T-cell (primary cell): ENCODE results near the gene WIPF3. TPM values are rescaled to one million over a fixed set of nuclear protein-coding genes. Genes with fewer than 3 reads are reported as not detected.
A peak's percentile ranks its signal among the peaks of the same experiment; 100 is the strongest.

ENCODE experiments used
- ATAC-seq, 4 experiments: fragments of 200-7000 bp in 3 of 4; fragments of 150-1000 bp in 1 of 4; cut with Tn5 transposase; replicated peaks in 1 of 4; 1 replicate in 3 of 4; 2 replicates in 1 of 4; pipeline ENCODE4 v1.10.0; 2021; ENCODE audit warnings: moderate library complexity in 3 of 4, mild to moderate bottlenecking in 2 of 4, moderate number of reproducible peaks in 1 of 4
- CTCF ChIA-PET, 2 donors: fragments of 300-600 bp; sonication (Branson Sonifier 250); formaldehyde crosslinking; loops; one replicate each; lab custom pipeline; 2022; ENCODE audit warnings: antibody characterized with exemption in 2 of 2; lab: Charles Lee
- POLR2A ChIA-PET, 2 donors: fragments of 300-600 bp; sonication (Branson Sonifier 250); formaldehyde crosslinking; loops; one replicate each; lab custom pipeline; 2022; ENCODE audit warnings: antibody characterized with exemption in 2 of 2; lab: Charles Lee
- DNase-seq, 35 experiments: peaks; one replicate each; pipeline versions ENCODE4 v3.0.0 to v3.0.0-alpha.2; 2013 to 2023
- H3K27ac ChIP-seq: one replicate; pipeline ENCODE4 v1.5.1; 2013; ENCODE audit warnings: low read length
- H3K27me3 ChIP-seq, 2 experiments: replicated peaks in 1 of 2; 1 replicate in 1 of 2; 2 replicates in 1 of 2; pipeline versions ENCODE4 v1.6.1 to v1.7.0; 2013; ENCODE audit warnings: low read length in 1 of 2, mixed read lengths in 1 of 2; ENCODE audit not compliant: control insufficient read depth in 2 of 2, insufficient read depth in 2 of 2; ENCODE audit errors: extremely low read depth in 1 of 2
- H3K36me3 ChIP-seq, 2 donors: 1 replicate in 1 of 2; 2 replicates in 1 of 2; pipeline versions ENCODE4 v1.6.1 to v1.7.0; 2013; ENCODE audit warnings: low read length in 1 of 2; ENCODE audit not compliant: control insufficient read depth in 2 of 2, insufficient read depth in 1 of 2; ENCODE audit errors: extremely low read depth in 1 of 2
- H3K4me1 ChIP-seq, 2 experiments: 1 replicate in 1 of 2; 2 replicates in 1 of 2; pipeline versions ENCODE4 v1.6.1 to v1.7.0; 2013; ENCODE audit warnings: low read length in 2 of 2, mixed read lengths in 1 of 2; ENCODE audit not compliant: insufficient read depth in 2 of 2, control insufficient read depth in 1 of 2; ENCODE audit errors: extremely low read depth in 1 of 2
- H3K4me3 ChIP-seq, 2 donors: 1 replicate in 1 of 2; 2 replicates in 1 of 2; pipeline versions ENCODE4 v1.5.1 to v1.7.0; 2013; ENCODE audit warnings: mild to moderate bottlenecking in 2 of 2, low read length in 1 of 2, moderate library complexity in 1 of 2; ENCODE audit not compliant: control insufficient read depth in 1 of 2; ENCODE audit errors: extremely low read depth in 1 of 2
- H3K9me3 ChIP-seq: 2 replicates; pipeline ENCODE4 v1.7.0; 2013
- H3K27ac Mint-ChIP-seq, 2 donors: one replicate each; pipeline ENCODE4 v1.8.0; 2020 to 2021; ENCODE audit warnings: mild to moderate bottlenecking in 2 of 2, mixed read lengths in 2 of 2
- H3K27me3 Mint-ChIP-seq, 2 donors: one replicate each; pipeline ENCODE4 v1.8.0; 2021 to 2022; ENCODE audit warnings: mixed read lengths in 2 of 2
- H3K36me3 Mint-ChIP-seq: one replicate; pipeline ENCODE4 v1.8.0; 2021; ENCODE audit warnings: mixed read lengths
- H3K4me1 Mint-ChIP-seq, 3 donors: one replicate each; pipeline ENCODE4 v1.8.0; 2020 to 2022; ENCODE audit warnings: mixed read lengths in 3 of 3, mild to moderate bottlenecking in 1 of 3
- H3K4me3 Mint-ChIP-seq, 3 donors: one replicate each; pipeline ENCODE4 v1.8.0; 2020 to 2022; ENCODE audit warnings: mild to moderate bottlenecking in 3 of 3, mixed read lengths in 3 of 3, moderate library complexity in 3 of 3
- H3K9me3 Mint-ChIP-seq, 3 donors: one replicate each; pipeline ENCODE4 v1.8.0; 2020 to 2022; ENCODE audit warnings: mixed read lengths in 3 of 3
- WGBS: methylation state at CpG from one replicate; pipeline ENCODE4 v1.1.5; 2013; ENCODE audit warnings: missing lambda C conversion rate; ENCODE audit not compliant: insufficient coverage; 5-methylcytosine and 5-hydroxymethylcytosine counted together
- total RNA-seq, 35 experiments: library from RNA in 6 of 35; stranded (reverse) in 6 of 35; fragments of 120-200 nt in 1 of 35; gene quantifications; one replicate each; pipeline versions ENCODE4 v1.2.1 to v1.2.4 and lab custom pipeline; 2013 to 2026

WIPF3 gene
- total RNA-seq = under 1 TPM in 3 of 5 donors, not detected in 2; 0.06 to 0.16 (median 0.07) TPM
- 0.06 TPM for total RNA-seq (2013)
- 0 to 0.14 (median 0) reads per million in 29 experiments for total RNA-seq (lab: John Stamatoyannopoulos, UW)

- peaks cover 14 to 50% of the 10 kb centered on the region in 2 experiments for H3K27me3 ChIP-seq
- ATAC-seq (peak in 1 of 4 experiments; percentile 26), DNase-seq (no peak)
- H3K4me1 ChIP-seq = peaks cover 0 to 3% of the 10 kb centered on the region in 2 experiments
- H3K4me3 ChIP-seq = no peak within 1 kb of the TSS
- H3K27ac ChIP-seq = no peak within 1 kb of the TSS
- H3K4me3 Mint-ChIP-seq = peak within 1 kb of the TSS in 2 of 3 donors; percentile 23 to 34
- CTCF ChIA-PET = no interaction called here
- no peaks in the 10 kb centered on the region for H3K36me3 Mint-ChIP-seq
- H3K9me3 Mint-ChIP-seq = no peaks in the 10 kb centered on the region
- H3K36me3 ChIP-seq = no peaks in the 10 kb centered on the region
- POLR2A ChIA-PET = no interaction called here
- peaks cover 69 to 79% of the 10 kb centered on the region in 2 donors for H3K27me3 Mint-ChIP-seq
- peaks cover 0 to 10% (median 5%) of the 10 kb centered on the region in 3 donors for H3K4me1 Mint-ChIP-seq
- H3K27ac Mint-ChIP-seq = no peak within 1 kb of the TSS
- no peaks in the 10 kb centered on the region for H3K9me3 ChIP-seq
- 4% methylated on average over 98 of the region's 99 CpGs for WGBS
Observed at GRCh38 chr7:29806208-29806994, at the start of gene WIPF3. Gene WIPF3, plus strand, starts transcription at chr7:29806508. Its CDS starts 28,217 bp downstream, at chr7:29834725.

- WGBS = no CpG with 5 or more reads among the region's 1 CpG
- peaks cover 10 to 22% of the 10 kb centered on the region in 2 donors for H3K27me3 Mint-ChIP-seq
- ChIA-PET POLR2A (no interaction called here), CTCF (no interaction called here)
- H3K36me3 ChIP-seq = no peaks in the 10 kb centered on the region
- H3K4me3 ChIP-seq = no peak overlapping the region
- no peak overlapping the region for H3K27ac Mint-ChIP-seq
- H3K4me3 Mint-ChIP-seq = no peak overlapping the region
- ATAC-seq = no peak
- peaks cover 0 to 4% of the 10 kb centered on the region in 2 experiments for H3K27me3 ChIP-seq
- no peaks in the 10 kb centered on the region for H3K4me1 Mint-ChIP-seq
- DNase-seq = no peak
- no peaks in the 10 kb centered on the region for H3K9me3 Mint-ChIP-seq
- no peaks in the 10 kb centered on the region for H3K9me3 ChIP-seq
- H3K4me1 ChIP-seq = no peaks in the 10 kb centered on the region
- H3K36me3 Mint-ChIP-seq = no peaks in the 10 kb centered on the region
- H3K27ac ChIP-seq = no peak overlapping the region
Observed at GRCh38 chr7:29763266-29763665, 43.0 kb upstream of the WIPF3 start.

GRCh38 chr7:29764227-29764626 is 42.1 kb upstream of the WIPF3 start:
- Mint-ChIP-seq H3K27ac (no peak overlapping the region), H3K27me3 (peaks cover 10 to 22% of the 10 kb centered on the region in 2 donors), H3K4me1 (no peaks in the 10 kb centered on the region), H3K4me3 (no peak overlapping the region), H3K36me3 (no peaks in the 10 kb centered on the region), H3K9me3 (no peaks in the 10 kb centered on the region)
- ChIA-PET CTCF (no interaction called here), POLR2A (no interaction called here)
- H3K4me1 ChIP-seq = no peaks in the 10 kb centered on the region
- DNase-seq = no peak
- H3K36me3 ChIP-seq = no peaks in the 10 kb centered on the region
- peaks cover 0 to 4% of the 10 kb centered on the region in 2 experiments for H3K27me3 ChIP-seq
- 42% methylated on average over 2 of the region's 2 CpGs for WGBS
- H3K9me3 ChIP-seq = no peaks in the 10 kb centered on the region
- H3K4me3 ChIP-seq = no peak overlapping the region
- H3K27ac ChIP-seq = no peak overlapping the region
- no peak for ATAC-seq

- DNase-seq (no peak), ATAC-seq (no peak)
- Histone ChIP-seq H3K4me1 (no peaks in the 10 kb centered on the region), H3K36me3 (no peaks in the 10 kb centered on the region), H3K27ac (no peak overlapping the region), H3K27me3 (peaks cover 0 to 4% of the 10 kb centered on the region in 2 experiments), H3K9me3 (no peaks in the 10 kb centered on the region), H3K4me3 (no peak overlapping the region)
- H3K27ac Mint-ChIP-seq = no peak overlapping the region
- peaks cover 10 to 22% of the 10 kb centered on the region in 2 donors for H3K27me3 Mint-ChIP-seq
- H3K4me1 Mint-ChIP-seq = no peaks in the 10 kb centered on the region
- WGBS = 33% methylated on average over 1 of the region's 5 CpGs
- no peaks in the 10 kb centered on the region for H3K9me3 Mint-ChIP-seq
- ChIA-PET CTCF (no interaction called here), POLR2A (no interaction called here)
- H3K4me3 Mint-ChIP-seq = no peak overlapping the region
- no peaks in the 10 kb centered on the region for H3K36me3 Mint-ChIP-seq
Observed at GRCh38 chr7:29765490-29765889, 40.8 kb upstream of the WIPF3 start.

- Histone ChIP-seq H3K36me3 (no peaks in the 10 kb centered on the region), H3K4me1 (no peaks in the 10 kb centered on the region), H3K27ac (no peak overlapping the region), H3K27me3 (peaks cover 0 to 3% of the 10 kb centered on the region in 2 experiments), H3K9me3 (no peaks in the 10 kb centered on the region), H3K4me3 (no peak overlapping the region)
- Mint-ChIP-seq H3K27me3 (peaks cover 9 to 14% of the 10 kb centered on the region in 2 donors), H3K4me1 (no peaks in the 10 kb centered on the region), H3K36me3 (no peaks in the 10 kb centered on the region), H3K27ac (no peak overlapping the region), H3K9me3 (peaks cover 0 to 6% (median 0%) of the 10 kb centered on the region in 3 donors), H3K4me3 (no peak overlapping the region)
- no peak for DNase-seq
- WGBS = 70% methylated on average over 3 of the region's 6 CpGs
- ChIA-PET POLR2A (no interaction called here), CTCF (no interaction called here)
- no peak for ATAC-seq
Observed at GRCh38 chr7:29770371-29770770, 35.9 kb upstream of the WIPF3 start.

GRCh38 chr7:29771081-29771816 is 35.1 kb upstream of the WIPF3 start:
- Histone ChIP-seq H3K36me3 (no peaks in the 10 kb centered on the region), H3K27me3 (no peaks in the 10 kb centered on the region), H3K27ac (no peak overlapping the region), H3K9me3 (no peaks in the 10 kb centered on the region), H3K4me1 (no peaks in the 10 kb centered on the region), H3K4me3 (no peak overlapping the region)
- H3K4me1 Mint-ChIP-seq = no peaks in the 10 kb centered on the region
- ChIA-PET CTCF (interaction anchor here in 1 of 2 donors (0.7 kb wide), 1 partner anchor 492 kb away, joined by 4 read pairs; no protein-coding TSS in a partner anchor), POLR2A (no interaction called here)
- no peaks in the 10 kb centered on the region for H3K36me3 Mint-ChIP-seq
- WGBS = 57% methylated on average over 2 of the region's 4 CpGs
- ATAC-seq (no peak), DNase-seq (no peak)
- no peak overlapping the region for H3K4me3 Mint-ChIP-seq
- H3K27me3 Mint-ChIP-seq = peaks cover 12 to 15% of the 10 kb centered on the region in 2 donors
- H3K27ac Mint-ChIP-seq = no peak overlapping the region
- H3K9me3 Mint-ChIP-seq = peaks cover 0 to 6% (median 0%) of the 10 kb centered on the region in 3 donors
